Fibroblast of lung (primary cell): Measurements from ENCODE around the gene SLC22A23. TPM values are rescaled to one million over a fixed set of nuclear protein-coding genes. Genes with fewer than 3 reads are reported as not detected.

Source experiments
- DNase-seq, 2 donors: peaks; one replicate each; pipeline versions ENCODE4 v3.0.0 to v3.0.0-alpha.2; 2010; ENCODE audit warnings: low read depth in 2 of 2
- H2AFZ ChIP-seq: 2 replicates; pipeline ENCODE4 v1.5.1; 2012; ENCODE audit warnings: low read length, control low read depth, inconsistent platforms
- H3K27ac ChIP-seq: 2 replicates; pipeline ENCODE4 v1.5.1; 2011; ENCODE audit warnings: low read length, control low read depth; ENCODE audit not compliant: insufficient read depth
- H3K27me3 ChIP-seq: 2 replicates; pipeline ENCODE4 v1.5.1; 2011; ENCODE audit warnings: mild to moderate bottlenecking, low read length; ENCODE audit not compliant: control insufficient read depth, insufficient read depth
- H3K36me3 ChIP-seq: 2 replicates; pipeline ENCODE4 v1.5.1; 2011; ENCODE audit warnings: low read length; ENCODE audit not compliant: control insufficient read depth, insufficient read depth
- H3K4me1 ChIP-seq: 2 replicates; pipeline ENCODE4 v1.5.1; 2011; ENCODE audit warnings: low read length; ENCODE audit not compliant: control insufficient read depth, insufficient read depth; ENCODE audit errors: extremely low read depth
- H3K4me2 ChIP-seq: 2 replicates; pipeline ENCODE4 v1.5.1; 2011; ENCODE audit warnings: low read length, control low read depth; ENCODE audit not compliant: insufficient read depth; ENCODE audit errors: extremely low read depth
- H3K4me3 ChIP-seq, 4 experiments: fragments of 200-600 bp in 1 of 4; sonication (generic) in 1 of 4; replicated peaks in 1 of 4; 2 replicates each; pipeline ENCODE4 v1.5.1; 2011 to 2016; ENCODE audit warnings: low read length in 4 of 4, low read depth in 3 of 4, mild to moderate bottlenecking in 3 of 4, control low read depth in 2 of 4, inconsistent platforms in 1 of 4, mixed read lengths in 1 of 4; ENCODE audit not compliant: insufficient read depth in 1 of 4; ENCODE audit errors: control extremely low read depth in 1 of 4
- H3K79me2 ChIP-seq: 2 replicates; pipeline ENCODE4 v1.5.1; 2012; ENCODE audit warnings: mild to moderate bottlenecking, low read length, inconsistent platforms; ENCODE audit not compliant: control insufficient read depth, insufficient read depth
- H3K9ac ChIP-seq: 2 replicates; pipeline ENCODE4 v1.5.1; 2011; ENCODE audit warnings: mild to moderate bottlenecking, low read length, control low read depth; ENCODE audit not compliant: insufficient read depth
- H3K9me3 ChIP-seq: 2 replicates; pipeline ENCODE4 v1.5.1; 2012; ENCODE audit warnings: low read depth, low read length; ENCODE audit not compliant: control insufficient read depth, insufficient read depth
- H4K20me1 ChIP-seq: 2 replicates; pipeline ENCODE4 v1.5.1; 2011; ENCODE audit warnings: low read length; ENCODE audit not compliant: control insufficient read depth, insufficient read depth; ENCODE audit errors: extremely low read depth
- EZH2 ChIP-seq: IDR thresholded peaks from 2 replicates; pipeline ENCODE4 v1.5.1; 2012; ENCODE audit warnings: low read length, control low read depth, mild to moderate bottlenecking; ENCODE audit errors: missing control alignments
- polyA plus RNA-seq, 2 donors: library from polyadenylated mRNA; depleted of rRNA in 1 of 2; stranded (reverse) in 1 of 2; unstranded in 1 of 2; fragments of >200 nt; gene quantifications; 2 replicates each; pipeline ENCODE4 v1.2.1, GENCODE V29; 2011 to 2012; ENCODE audit warnings: missing spikeins in 1 of 2
- total RNA-seq: library from RNA; depleted of rRNA; stranded (reverse); fragments of >200 nt; gene quantifications from 2 replicates; pipeline ENCODE4 v1.2.1, GENCODE V29; 2014
- TF ChIP-seq, protein P1 (sequence below), 2 donors: IDR thresholded peaks in 1 of 2; conservative IDR thresholded peaks in 1 of 2; 1 replicate in 1 of 2; 2 replicates in 1 of 2; pipeline ENCODE4 v1.5.1; 2011 to 2012; ENCODE audit warnings: low read length in 2 of 2, control low read depth in 1 of 2, inconsistent platforms in 1 of 2, low read depth in 1 of 2, mild to moderate bottlenecking in 1 of 2

SLC22A23 gene
- total and polyA plus RNA-seq, 2 donors (not counting 1 experiment from before 2014, with no cell fraction given), result 0.37 to 3.0 TPM

DNA sequence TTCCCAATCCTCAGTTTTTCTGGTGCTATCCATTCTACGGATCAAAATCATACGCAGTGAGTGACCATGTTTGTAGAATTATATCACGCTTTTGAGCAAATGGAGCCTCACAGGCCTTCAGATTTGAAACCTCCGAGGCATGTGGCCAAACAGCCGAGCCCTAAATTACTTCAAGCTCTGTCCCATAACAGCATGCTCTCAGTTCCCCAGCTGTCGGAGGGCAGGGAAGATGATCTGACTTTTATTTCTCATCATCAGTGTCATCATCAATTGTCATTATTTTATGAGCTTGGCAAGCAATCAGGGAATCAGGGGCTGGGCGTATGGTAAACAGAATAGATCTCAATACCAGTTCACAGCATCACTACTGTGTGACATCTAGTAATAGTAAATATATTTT is 124.9 kb downstream of the SLC22A23 start:
- Histone ChIP-seq H3K27me3 (no peaks in the 10 kb centered on the region), H3K79me2 (no peaks in the 10 kb centered on the region), H3K27ac (no peak overlapping the region), H3K36me3 (no peaks in the 10 kb centered on the region), H2AFZ (no peak overlapping the region), H3K4me3 (no peak overlapping the region), H4K20me1 (no peaks in the 10 kb centered on the region), H3K9ac (no peak overlapping the region), H3K9me3 (no peaks in the 10 kb centered on the region), H3K4me1 (no peaks in the 10 kb centered on the region), H3K4me2 (no peak overlapping the region)
- DNase-seq, result no peak
- TF ChIP-seq, protein P1, sequence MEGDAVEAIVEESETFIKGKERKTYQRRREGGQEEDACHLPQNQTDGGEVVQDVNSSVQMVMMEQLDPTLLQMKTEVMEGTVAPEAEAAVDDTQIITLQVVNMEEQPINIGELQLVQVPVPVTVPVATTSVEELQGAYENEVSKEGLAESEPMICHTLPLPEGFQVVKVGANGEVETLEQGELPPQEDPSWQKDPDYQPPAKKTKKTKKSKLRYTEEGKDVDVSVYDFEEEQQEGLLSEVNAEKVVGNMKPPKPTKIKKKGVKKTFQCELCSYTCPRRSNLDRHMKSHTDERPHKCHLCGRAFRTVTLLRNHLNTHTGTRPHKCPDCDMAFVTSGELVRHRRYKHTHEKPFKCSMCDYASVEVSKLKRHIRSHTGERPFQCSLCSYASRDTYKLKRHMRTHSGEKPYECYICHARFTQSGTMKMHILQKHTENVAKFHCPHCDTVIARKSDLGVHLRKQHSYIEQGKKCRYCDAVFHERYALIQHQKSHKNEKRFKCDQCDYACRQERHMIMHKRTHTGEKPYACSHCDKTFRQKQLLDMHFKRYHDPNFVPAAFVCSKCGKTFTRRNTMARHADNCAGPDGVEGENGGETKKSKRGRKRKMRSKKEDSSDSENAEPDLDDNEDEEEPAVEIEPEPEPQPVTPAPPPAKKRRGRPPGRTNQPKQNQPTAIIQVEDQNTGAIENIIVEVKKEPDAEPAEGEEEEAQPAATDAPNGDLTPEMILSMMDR (conservative IDR thresholded peaks at IDR 0.05 in 1 of 2, IDR thresholded peaks at IDR 0.05 in 1 of 2; ENCODE audit: low read depth in 1 of 2, low read length in 2 of 2), result no peak
- TF ChIP-seq EZH2, result no peak

DNA sequence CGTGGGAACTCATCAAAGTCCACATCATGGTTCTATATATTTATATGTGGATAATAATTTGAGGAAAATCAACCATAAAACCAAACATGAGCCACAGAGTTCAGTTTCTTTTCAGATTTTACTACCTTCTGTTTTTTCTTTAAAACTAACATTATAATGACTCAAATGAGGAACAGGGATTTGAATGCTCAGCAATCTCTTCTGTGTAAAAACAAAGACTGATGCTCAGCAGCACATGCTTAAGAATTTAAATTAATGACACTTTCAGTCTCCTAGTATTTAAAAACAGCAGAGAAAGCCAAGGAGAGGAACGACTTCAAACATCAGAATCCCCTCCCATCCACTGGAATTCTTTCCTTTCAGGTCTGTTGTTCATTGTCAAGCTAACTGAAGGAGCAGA is 125.4 kb downstream of the SLC22A23 start:
- DNase-seq, result no peak
- Histone ChIP-seq H2AFZ (no peak overlapping the region), H3K4me3 (no peak overlapping the region), H3K9me3 (no peaks in the 10 kb centered on the region), H3K9ac (no peak overlapping the region), H3K27me3 (no peaks in the 10 kb centered on the region), H4K20me1 (no peaks in the 10 kb centered on the region), H3K4me1 (no peaks in the 10 kb centered on the region), H3K79me2 (no peaks in the 10 kb centered on the region), H3K36me3 (no peaks in the 10 kb centered on the region), H3K4me2 (no peak overlapping the region), H3K27ac (no peak overlapping the region)
- TF ChIP-seq EZH2, result no peak
- TF ChIP-seq, protein P1 (conservative IDR thresholded peaks at IDR 0.05 in 1 of 2, IDR thresholded peaks at IDR 0.05 in 1 of 2; ENCODE audit: low read depth in 1 of 2, low read length in 2 of 2), result no peak

DNA sequence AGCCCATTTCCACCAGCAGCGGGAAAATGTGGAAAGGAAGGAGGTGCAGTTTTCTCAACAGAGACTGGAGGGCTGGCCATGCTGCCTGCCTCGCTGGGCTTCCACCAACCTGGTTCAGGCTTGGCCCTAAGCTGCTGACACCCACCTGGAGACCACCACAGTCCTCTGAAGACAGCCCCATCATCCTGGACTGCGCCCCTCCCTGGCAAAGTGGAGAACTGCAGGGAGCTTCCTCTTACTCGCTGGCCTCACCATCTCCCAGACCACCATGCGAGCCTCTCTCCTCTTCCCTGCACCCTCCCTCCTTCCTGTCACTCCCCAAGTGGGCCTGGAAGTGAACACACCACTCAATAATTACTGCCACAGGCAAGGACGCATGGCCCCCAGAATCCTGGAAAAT is 126.7 kb downstream of the SLC22A23 start:
- Histone ChIP-seq H3K4me1 (no peaks in the 10 kb centered on the region), H2AFZ (no peak overlapping the region), H3K4me2 (no peak overlapping the region), H3K4me3 (no peak overlapping the region), H3K9ac (no peak overlapping the region), H3K79me2 (no peaks in the 10 kb centered on the region), H3K9me3 (no peaks in the 10 kb centered on the region), H4K20me1 (no peaks in the 10 kb centered on the region), H3K27ac (no peak overlapping the region), H3K27me3 (no peaks in the 10 kb centered on the region), H3K36me3 (no peaks in the 10 kb centered on the region)
- TF ChIP-seq, protein P1 (conservative IDR thresholded peaks at IDR 0.05 in 1 of 2, IDR thresholded peaks at IDR 0.05 in 1 of 2; ENCODE audit: low read depth in 1 of 2, low read length in 2 of 2), result no peak
- TF ChIP-seq EZH2, result no peak
- no peak for DNase-seq
